B cell (primary cell): Measurements from ENCODE around the gene LRRC74A. TPM values are rescaled to one million over a fixed set of nuclear protein-coding genes. Genes with fewer than 3 reads are reported as not detected.

Source experiments
- ATAC-seq: fragments of 200-7000 bp; cut with Tn5 transposase; one replicate; pipeline ENCODE4 v1.10.0; 2021; ENCODE audit warnings: low read depth, mild to moderate bottlenecking, moderate number of reproducible peaks, moderate library complexity
- CTCF ChIA-PET: fragments of 350-600 bp; sonication (Branson Sonifier 250); formaldehyde crosslinking; loops from one replicate; lab custom pipeline; 2021; ENCODE audit warnings: antibody characterized with exemption, inconsistent platforms; lab: Charles Lee
- POLR2A ChIA-PET: fragments of 350-600 bp; sonication (Branson Sonifier 250); formaldehyde crosslinking; loops from one replicate; lab custom pipeline; 2021; ENCODE audit warnings: antibody characterized with exemption; lab: Charles Lee
- DNase-seq: peaks from one replicate; pipeline ENCODE4 v3.0.0; 2013
- H2AFZ ChIP-seq: 2 replicates; pipeline ENCODE4 v1.6.1; 2012; ENCODE audit warnings: mild to moderate bottlenecking, low read depth, low read length; ENCODE audit not compliant: insufficient read depth, poor library complexity, severe bottlenecking
- H3K27ac ChIP-seq, 2 donors: 1 replicate in 1 of 2; 2 replicates in 1 of 2; pipeline ENCODE4 v1.5.1; 2012 to 2013; ENCODE audit warnings: low read length in 2 of 2, mild to moderate bottlenecking in 2 of 2, moderate library complexity in 1 of 2
- H3K27me3 ChIP-seq, 4 experiments: fragments of 200-600 bp in 1 of 4; sonication (generic) in 1 of 4; replicated peaks in 1 of 4; 1 replicate in 2 of 4; 2 replicates in 2 of 4; pipeline versions ENCODE4 v1.6.1 to v1.7.0; 2013 to 2016; ENCODE audit warnings: low read length in 3 of 4, mild to moderate bottlenecking in 2 of 4, mixed read lengths in 1 of 4, moderate library complexity in 1 of 4; ENCODE audit not compliant: insufficient read depth in 4 of 4, control insufficient read depth in 3 of 4; ENCODE audit errors: control extremely low read depth in 1 of 4
- H3K36me3 ChIP-seq, 2 experiments: replicated peaks in 1 of 2; 1 replicate in 1 of 2; 2 replicates in 1 of 2; pipeline versions ENCODE4 v1.6.1 to v1.7.1; 2013; ENCODE audit warnings: low read length in 1 of 2; ENCODE audit not compliant: insufficient read depth in 2 of 2, control insufficient read depth in 1 of 2; ENCODE audit errors: control extremely low read depth in 1 of 2, extremely low read depth in 1 of 2
- H3K4me1 ChIP-seq, 2 donors: fragments of 200-600 bp in 1 of 2; sonication (generic) in 1 of 2; 1 replicate in 1 of 2; 2 replicates in 1 of 2; pipeline versions ENCODE4 v1.5.1 to v1.6.1; 2013 to 2017; ENCODE audit warnings: low read length in 2 of 2; ENCODE audit not compliant: control insufficient read depth in 2 of 2, insufficient read depth in 2 of 2
- H3K4me2 ChIP-seq: replicated peaks from 2 replicates; pipeline ENCODE3; 2012; ENCODE audit warnings: mild to moderate bottlenecking, low read depth, low read length; ENCODE audit not compliant: poor library complexity, severe bottlenecking
- H3K4me3 ChIP-seq, 5 experiments: fragments of 200-600 bp in 1 of 5; sonication (generic) in 1 of 5; 1 replicate in 3 of 5; 2 replicates in 2 of 5; pipeline versions ENCODE4 v1.5.1 to v1.7.0; 2011 to 2016; ENCODE audit warnings: low read length in 4 of 5, mild to moderate bottlenecking in 4 of 5, low read depth in 2 of 5, control low read depth in 1 of 5, moderate library complexity in 1 of 5; ENCODE audit not compliant: insufficient read depth in 1 of 5; ENCODE audit errors: control extremely low read depth in 1 of 5, extremely low read depth in 1 of 5
- H3K79me2 ChIP-seq: fragments of 200-600 bp; sonication (generic); one replicate; pipeline ENCODE4 v1.6.0; 2016; ENCODE audit warnings: low read length; ENCODE audit not compliant: control insufficient read depth, insufficient read depth
- H3K9ac ChIP-seq: fragments of 200-600 bp; sonication (generic); 2 replicates; pipeline ENCODE4 v1.6.1; 2017; ENCODE audit warnings: mild to moderate bottlenecking, low read length, moderate library complexity
- H3K9me3 ChIP-seq, 3 donors: one replicate each; pipeline versions ENCODE4 v1.6.1 to v1.7.1; 2013; ENCODE audit warnings: low read length in 2 of 3; ENCODE audit not compliant: control insufficient read depth in 2 of 3, insufficient read depth in 1 of 3; ENCODE audit errors: control extremely low read depth in 1 of 3
- H4K20me1 ChIP-seq: 2 replicates; pipeline ENCODE4 v1.6.0; 2012; ENCODE audit warnings: mild to moderate bottlenecking, low read length; ENCODE audit not compliant: insufficient read depth, control insufficient read depth, poor library complexity, severe bottlenecking
- H3K27ac Mint-ChIP-seq: one replicate; pipeline ENCODE4 v1.8.0; 2021; ENCODE audit warnings: mixed read lengths
- H3K27me3 Mint-ChIP-seq: one replicate; pipeline ENCODE4 v1.8.0; 2021; ENCODE audit warnings: mixed read lengths
- H3K4me1 Mint-ChIP-seq: one replicate; pipeline ENCODE4 v1.8.0; 2021; ENCODE audit warnings: mixed read lengths
- H3K4me3 Mint-ChIP-seq: one replicate; pipeline ENCODE4 v1.8.0; 2021; ENCODE audit warnings: mixed read lengths
- H3K9me3 Mint-ChIP-seq: one replicate; pipeline ENCODE4 v1.8.0; 2022; ENCODE audit warnings: mixed read lengths; ENCODE audit not compliant: insufficient read depth
- CTCF ChIP-seq: fragments of 200-600 bp; IDR thresholded peaks from one replicate; pipeline ENCODE4 v1.8.0; 2022; ENCODE audit warnings: antibody characterized with exemption, mild to moderate bottlenecking
- EZH2 ChIP-seq: IDR thresholded peaks from 2 replicates; pipeline ENCODE4 v1.6.1; 2012; ENCODE audit warnings: borderline replicate concordance, low read depth, mild to moderate bottlenecking, moderate library complexity, low read length; ENCODE audit not compliant: insufficient read depth, poor library complexity, severe bottlenecking
- WGBS: methylation state at CpG from one replicate; pipeline ENCODE4 v1.1.5; 2013; ENCODE audit warnings: missing lambda C conversion rate; ENCODE audit not compliant: insufficient coverage; 5-methylcytosine and 5-hydroxymethylcytosine counted together
- intact Hi-C: fragments of 100-400 bp; cut with micrococcal nuclease; formaldehyde crosslinking; loops from one replicate; pipeline ENCODE4 v1.10.0; 2022
- polyA plus RNA-seq: library from polyadenylated mRNA; depleted of rRNA; stranded (reverse); fragments of >200 nt; gene quantifications from 2 replicates; pipeline ENCODE4 v1.2.3, GENCODE V29; 2012
- total RNA-seq, 2 donors: library from RNA; stranded (reverse); fragments of 120-200 nt in 1 of 2; gene quantifications; 1 replicate in 1 of 2; 2 replicates in 1 of 2; pipeline versions ENCODE4 v1.2.3 to v1.2.4, GENCODE V29; 2013 to 2022

The LRRC74A gene
- total and polyA plus RNA-seq, 2 donors (not counting 1 experiment from before 2014, with no cell fraction given) = not detected

GRCh38 chr14:76867516-76868453 lies 41.6 kb downstream of the LRRC74A start:
- Histone ChIP-seq H3K4me3 (no peak overlapping the region), H3K9ac (no peak overlapping the region), H3K9me3 (peaks cover 0 to 5% (median 0%) of the 10 kb centered on the region in 3 donors), H4K20me1 (no peaks in the 10 kb centered on the region), H3K4me2 (peak overlapping the region; percentile 70), H3K27me3 (peaks cover 0 to 19% (median 3%) of the 10 kb centered on the region in 4 experiments), H3K79me2 (no peaks in the 10 kb centered on the region), H3K4me1 (peaks cover 17 to 21% of the 10 kb centered on the region in 2 donors), H2AFZ (peak overlapping the region; percentile 82), H3K27ac (no peak overlapping the region), H3K36me3 (no peaks in the 10 kb centered on the region)
- 33% methylated on average over 21 of the region's 25 CpGs for WGBS
- Mint-ChIP-seq H3K4me1 (peaks cover 11% of the 10 kb centered on the region), H3K27me3 (peaks cover 25% of the 10 kb centered on the region), H3K4me3 (no peak overlapping the region), H3K27ac (no peak overlapping the region), H3K9me3 (no peaks in the 10 kb centered on the region)
- TF ChIP-seq CTCF (no peak), EZH2 (no peak)
- ChIA-PET POLR2A (interaction anchor here (0.7 to 1.0 kb wide), 2 partner anchors 37 to 281 kb away, joined by 3 read pairs; no protein-coding TSS in a partner anchor), CTCF (interaction anchor here (0.6 to 15.8 kb wide), 5 partner anchors 14 to 200 kb away, joined by 3 to 489 read pairs (median 3); no protein-coding TSS in a partner anchor)
- intact Hi-C loops = no loop called here
- DNase-seq = peak; percentile 72
- peak; percentile 90 for ATAC-seq
